Measurements from ENCODE around the gene POF1B.

DNA sequence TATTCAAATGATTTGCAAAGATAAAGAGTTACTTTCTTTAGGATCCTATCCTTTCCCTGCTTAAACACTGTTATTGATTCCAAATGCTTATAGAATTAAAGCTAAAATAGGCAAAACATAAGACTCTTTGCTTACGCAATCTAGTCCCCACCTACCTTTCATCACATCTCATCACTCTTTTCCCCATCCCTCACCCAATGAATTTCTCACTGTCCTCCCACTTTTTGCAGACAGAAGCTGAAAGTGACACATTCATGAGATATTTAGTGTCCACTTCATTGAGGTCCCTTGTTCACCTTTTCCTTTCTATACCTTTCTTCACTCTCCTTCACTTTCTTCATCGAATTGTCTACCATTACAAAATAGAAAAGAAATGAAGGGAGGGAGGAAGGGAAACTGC is 136.3 kb downstream of the POF1B start:
- TF ChIP-seq, protein P1, sequence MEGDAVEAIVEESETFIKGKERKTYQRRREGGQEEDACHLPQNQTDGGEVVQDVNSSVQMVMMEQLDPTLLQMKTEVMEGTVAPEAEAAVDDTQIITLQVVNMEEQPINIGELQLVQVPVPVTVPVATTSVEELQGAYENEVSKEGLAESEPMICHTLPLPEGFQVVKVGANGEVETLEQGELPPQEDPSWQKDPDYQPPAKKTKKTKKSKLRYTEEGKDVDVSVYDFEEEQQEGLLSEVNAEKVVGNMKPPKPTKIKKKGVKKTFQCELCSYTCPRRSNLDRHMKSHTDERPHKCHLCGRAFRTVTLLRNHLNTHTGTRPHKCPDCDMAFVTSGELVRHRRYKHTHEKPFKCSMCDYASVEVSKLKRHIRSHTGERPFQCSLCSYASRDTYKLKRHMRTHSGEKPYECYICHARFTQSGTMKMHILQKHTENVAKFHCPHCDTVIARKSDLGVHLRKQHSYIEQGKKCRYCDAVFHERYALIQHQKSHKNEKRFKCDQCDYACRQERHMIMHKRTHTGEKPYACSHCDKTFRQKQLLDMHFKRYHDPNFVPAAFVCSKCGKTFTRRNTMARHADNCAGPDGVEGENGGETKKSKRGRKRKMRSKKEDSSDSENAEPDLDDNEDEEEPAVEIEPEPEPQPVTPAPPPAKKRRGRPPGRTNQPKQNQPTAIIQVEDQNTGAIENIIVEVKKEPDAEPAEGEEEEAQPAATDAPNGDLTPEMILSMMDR (IDR thresholded peaks at IDR 0.05): no peak
- TF ChIP-seq POLR2A (IDR thresholded peaks at IDR 0.05): no peak
